Stimulated activated naive CD8-positive, alpha-beta T cell treated with anti-CD3 and anti-CD28 coated beads, Interleukin-15, Interleukin-2, amounts not matched to agents 100 ng/mL and 50 ng/mL, for 24 hours (primary cell): Measurements from ENCODE around the gene SIN3B.
A peak's percentile ranks its signal among the peaks of the same experiment; 100 is the strongest.
"Not testable (repeated sequence)": the region's sequence is repeated elsewhere in the genome, so short reads cannot be mapped to it uniquely, and the experiment has no call there.

Source experiments
- H3K27ac Mint-ChIP-seq: one replicate; pipeline ENCODE4 v1.8.0; 2021; ENCODE audit warnings: mild to moderate bottlenecking, mixed read lengths
- H3K27me3 Mint-ChIP-seq: one replicate; pipeline ENCODE4 v1.8.0; 2021; ENCODE audit warnings: mixed read lengths
- H3K36me3 Mint-ChIP-seq: one replicate; pipeline ENCODE4 v1.8.0; 2021; ENCODE audit warnings: low read depth, mixed read lengths
- H3K4me1 Mint-ChIP-seq: one replicate; pipeline ENCODE4 v1.8.0; 2021; ENCODE audit warnings: low read depth, mixed read lengths
- H3K4me3 Mint-ChIP-seq: one replicate; pipeline ENCODE4 v1.8.0; 2021; ENCODE audit warnings: mild to moderate bottlenecking, mixed read lengths
- H3K9me3 Mint-ChIP-seq: one replicate; pipeline ENCODE4 v1.8.0; 2021; ENCODE audit warnings: mixed read lengths

Gene SIN3B

DNA sequence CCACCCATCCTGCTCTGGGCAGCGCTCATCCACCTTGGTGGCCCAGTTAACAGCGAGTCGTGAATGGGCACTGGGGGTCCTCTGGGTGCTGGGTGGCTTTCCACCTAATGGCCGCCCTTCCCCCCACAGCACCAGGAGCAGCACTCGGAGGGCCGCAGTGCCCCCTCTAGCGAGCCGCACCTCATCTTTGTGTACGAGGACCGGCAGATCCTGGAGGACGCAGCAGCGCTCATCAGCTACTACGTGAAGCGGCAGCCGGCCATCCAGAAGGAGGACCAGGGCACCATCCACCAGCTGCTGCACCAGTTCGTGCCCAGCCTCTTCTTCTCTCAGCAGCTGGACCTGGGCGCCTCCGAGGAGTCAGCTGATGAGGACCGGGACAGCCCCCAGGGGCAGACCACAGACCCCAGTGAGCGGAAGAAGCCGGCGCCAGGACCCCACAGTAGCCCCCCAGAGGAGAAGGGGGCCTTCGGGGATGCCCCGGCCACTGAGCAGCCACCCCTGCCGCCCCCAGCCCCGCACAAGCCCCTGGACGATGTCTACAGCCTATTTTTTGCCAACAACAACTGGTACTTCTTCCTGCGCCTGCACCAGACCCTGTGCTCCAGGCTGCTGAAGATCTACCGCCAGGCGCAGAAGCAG lies 40.3 kb downstream of the SIN3B start:
- H3K9me3 Mint-ChIP-seq, result peaks cover 1% of the 10 kb centered on the region

DNA sequence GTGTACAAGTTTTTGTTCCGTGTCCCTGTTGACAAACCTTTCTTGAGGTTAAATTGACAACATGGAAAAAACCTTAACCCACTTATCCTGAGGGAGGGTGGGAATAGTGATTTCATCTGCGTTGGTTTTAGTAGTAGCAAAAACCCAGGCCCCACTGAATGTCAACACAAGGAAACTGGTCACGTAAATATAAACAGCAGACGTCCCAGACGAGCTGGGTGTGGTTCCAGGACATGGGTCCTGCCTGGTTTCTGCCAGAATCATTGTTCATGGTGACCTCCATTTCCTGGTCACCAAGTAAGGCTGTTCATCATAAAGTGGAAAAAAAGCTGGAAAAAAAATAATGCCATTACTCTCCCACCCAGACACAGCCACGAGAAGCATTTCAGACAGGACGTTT lies 42.7 kb downstream of the SIN3B start:
- peaks cover 6% of the 10 kb centered on the region for H3K9me3 Mint-ChIP-seq
- no peaks in the 10 kb centered on the region for H3K27me3 Mint-ChIP-seq
- no peak overlapping the region for H3K4me3 Mint-ChIP-seq
- peaks cover 33% of the 10 kb centered on the region for H3K36me3 Mint-ChIP-seq
- H3K4me1 Mint-ChIP-seq, result peaks cover 14% of the 10 kb centered on the region
- H3K27ac Mint-ChIP-seq, result no peak overlapping the region

More for the DNA sequence above, 40.3 kb downstream of the SIN3B start:
- peaks cover 34% of the 10 kb centered on the region for H3K36me3 Mint-ChIP-seq
- no peak overlapping the region for H3K4me3 Mint-ChIP-seq
- no peaks in the 10 kb centered on the region for H3K27me3 Mint-ChIP-seq
- H3K27ac Mint-ChIP-seq, result no peak overlapping the region
- H3K4me1 Mint-ChIP-seq, result peaks cover 9% of the 10 kb centered on the region

DNA sequence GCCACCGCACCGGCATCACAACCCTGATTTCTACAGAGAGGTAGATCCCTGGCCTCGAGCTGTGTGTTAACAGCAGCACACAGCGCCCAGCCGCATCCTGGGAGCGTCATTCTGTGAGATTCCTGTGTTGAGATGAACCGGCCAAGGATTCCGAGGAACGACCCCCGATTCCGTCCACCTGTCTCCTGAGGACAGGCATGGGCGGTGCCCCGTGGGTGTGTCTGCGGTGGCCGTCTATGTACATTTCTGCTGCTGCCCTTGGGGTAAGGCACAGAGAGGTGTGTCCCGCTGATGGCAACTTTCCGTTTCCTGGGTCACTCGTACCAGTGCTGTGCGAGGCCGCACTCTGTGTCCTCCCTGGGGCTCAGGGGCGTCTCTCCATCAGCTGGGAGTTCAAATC lies 43.5 kb downstream of the SIN3B start:
- Mint-ChIP-seq H3K4me3 (no peak overlapping the region), H3K9me3 (peaks cover 6% of the 10 kb centered on the region), H3K27me3 (no peaks in the 10 kb centered on the region), H3K36me3 (peaks cover 36% of the 10 kb centered on the region), H3K4me1 (peaks cover 14% of the 10 kb centered on the region), H3K27ac (no peak overlapping the region)

DNA sequence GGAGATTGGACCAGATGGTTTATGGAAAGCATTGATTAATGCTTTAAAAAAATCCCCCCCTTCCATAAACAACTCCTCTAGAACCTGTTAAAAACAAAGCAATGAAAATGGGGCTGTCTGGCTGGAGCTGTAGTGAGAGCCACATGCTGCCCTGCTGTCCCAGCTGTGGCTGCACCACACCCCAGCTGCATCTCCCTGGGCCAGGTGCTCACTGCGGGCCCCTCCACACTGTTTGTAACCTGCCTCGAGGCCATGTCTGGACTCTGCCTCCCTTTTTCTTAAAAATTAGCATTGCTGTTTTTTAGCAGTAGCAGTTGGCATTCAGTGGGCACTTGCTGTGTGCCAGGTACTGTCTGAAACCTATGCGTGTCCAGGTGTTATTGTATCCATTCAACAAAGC lies 44.4 kb downstream of the SIN3B start:
- H3K4me1 Mint-ChIP-seq, result peaks cover 14% of the 10 kb centered on the region

DNA sequence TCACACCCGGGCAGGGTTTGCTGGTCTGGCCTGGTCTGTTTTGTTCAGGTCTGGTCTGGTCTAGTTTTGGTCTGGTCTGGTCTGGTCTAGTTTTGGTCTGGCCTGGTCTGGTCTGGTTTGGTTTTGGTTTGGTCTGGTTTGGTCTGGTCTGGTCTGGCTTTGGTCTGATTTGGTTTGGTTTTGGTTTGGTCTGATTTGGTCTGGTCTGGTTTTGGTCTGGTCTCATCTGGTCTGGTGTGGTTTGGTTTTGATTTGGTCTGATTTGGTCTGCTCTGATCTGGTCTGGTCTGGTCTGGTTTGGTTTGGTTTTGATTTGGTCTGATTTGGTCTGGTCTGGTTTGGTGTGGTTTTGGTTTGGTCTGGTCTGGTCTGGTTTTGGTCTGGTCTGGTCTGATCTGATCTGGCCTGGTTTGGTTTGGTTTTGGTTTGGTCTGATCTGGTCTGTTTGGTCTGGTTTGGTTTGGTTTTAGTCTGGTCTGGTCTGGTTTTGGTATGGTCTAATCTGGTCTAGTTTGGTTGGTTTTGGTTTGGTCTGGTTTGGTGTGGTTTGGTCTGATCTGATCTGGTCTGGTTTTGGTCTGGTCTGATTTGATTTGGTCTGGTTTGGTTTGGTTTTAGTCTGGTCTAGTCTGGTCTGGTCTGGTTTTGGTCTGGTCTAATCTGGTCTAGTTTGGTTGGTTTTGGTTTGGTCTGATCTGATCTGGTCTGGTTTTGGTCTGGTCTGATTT lies 45.2 kb downstream of the SIN3B start:
- no peak overlapping the region for H3K4me3 Mint-ChIP-seq

More for the DNA sequence above, 44.4 kb downstream of the SIN3B start:
- Mint-ChIP-seq H3K4me3 (no peak overlapping the region), H3K9me3 (peaks cover 6% of the 10 kb centered on the region), H3K27ac (peak overlapping the region; percentile 74), H3K27me3 (no peaks in the 10 kb centered on the region), H3K36me3 (peaks cover 32% of the 10 kb centered on the region)

DNA sequence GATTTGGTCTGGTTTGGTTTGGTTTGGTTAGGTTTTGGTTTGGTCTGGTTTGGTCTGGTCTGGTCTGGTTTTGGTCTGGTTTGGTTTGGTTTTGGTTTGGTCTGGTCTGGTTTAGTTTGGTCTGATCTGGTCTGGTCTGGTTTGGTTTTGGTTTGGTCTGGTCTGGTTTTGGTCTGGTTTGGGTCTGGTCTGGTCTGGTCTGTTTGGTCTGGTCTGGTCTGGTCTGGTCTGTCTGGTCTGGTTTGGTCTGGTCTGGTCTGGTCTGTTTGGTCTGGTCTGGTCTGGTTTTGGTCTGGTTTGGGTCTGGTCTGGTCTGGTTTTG lies 45.7 kb downstream of the SIN3B start:
- peak overlapping the region; percentile 74 for H3K27ac Mint-ChIP-seq
- H3K4me3 Mint-ChIP-seq, H3K9me3 Mint-ChIP-seq, H3K27me3 Mint-ChIP-seq: not testable (repeated sequence)
- H3K36me3 Mint-ChIP-seq, result peaks cover 40% of the 10 kb centered on the region
- H3K4me1 Mint-ChIP-seq, result peaks cover 14% of the 10 kb centered on the region

More for the DNA sequence above, 45.2 kb downstream of the SIN3B start:
- Mint-ChIP-seq H3K27me3 (no peaks in the 10 kb centered on the region), H3K9me3 (peaks cover 6% of the 10 kb centered on the region), H3K4me1 (peaks cover 14% of the 10 kb centered on the region), H3K27ac (peak overlapping the region; percentile 74), H3K36me3 (peaks cover 38% of the 10 kb centered on the region)

DNA sequence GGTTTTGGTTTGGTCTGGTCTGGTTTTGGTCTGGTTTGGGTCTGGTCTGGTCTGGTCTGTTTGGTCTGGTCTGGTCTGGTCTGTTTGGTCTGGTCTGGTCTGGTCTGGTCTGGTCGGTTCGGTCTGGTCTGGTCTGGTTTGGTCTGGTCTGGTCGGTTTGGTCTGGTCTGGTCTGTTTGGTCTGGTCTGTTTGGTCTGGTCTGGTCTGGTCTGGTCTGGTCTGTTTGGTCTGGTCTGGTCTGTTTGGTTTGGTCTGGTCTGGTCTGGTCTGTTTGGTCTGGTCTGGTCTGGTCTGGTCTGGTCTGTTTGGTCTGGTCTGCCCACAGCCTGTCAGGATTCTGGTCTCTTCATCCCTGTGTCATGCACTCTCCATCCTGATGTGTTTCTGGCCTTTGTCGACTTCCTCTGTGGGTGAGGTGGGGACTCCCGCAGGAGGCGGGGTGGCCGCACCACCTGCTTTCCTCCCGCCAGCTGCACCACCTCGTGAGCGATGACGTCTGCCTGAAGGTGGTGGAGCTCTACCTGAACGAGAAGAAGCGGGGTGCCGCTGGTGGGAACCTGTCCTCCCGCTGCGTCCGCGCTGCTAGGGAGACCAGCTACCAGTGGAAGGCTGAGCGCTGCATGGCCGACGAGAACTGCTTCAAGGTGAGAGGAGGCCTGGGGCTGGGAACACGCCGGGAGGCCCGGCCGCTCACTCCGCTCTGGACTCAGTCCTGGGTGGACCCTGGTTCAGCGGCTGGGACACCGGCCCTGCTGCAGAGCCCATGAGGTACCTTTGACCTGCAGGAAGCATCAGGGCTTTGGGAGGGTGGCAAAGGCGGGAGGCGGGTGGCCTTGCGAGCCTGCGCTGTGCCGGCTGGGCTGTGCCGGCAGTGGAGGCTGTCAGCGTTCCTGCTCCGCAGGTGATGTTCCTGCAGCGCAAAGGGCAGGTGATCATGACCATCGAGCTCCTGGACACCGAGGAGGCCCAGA lies 46.7 kb downstream of the SIN3B start:
- Mint-ChIP-seq H3K27me3 (no peaks in the 10 kb centered on the region), H3K36me3 (peaks cover 49% of the 10 kb centered on the region), H3K4me1 (peaks cover 14% of the 10 kb centered on the region), H3K9me3 (peaks cover 10% of the 10 kb centered on the region), H3K4me3 (no peak overlapping the region), H3K27ac (no peak overlapping the region)

DNA sequence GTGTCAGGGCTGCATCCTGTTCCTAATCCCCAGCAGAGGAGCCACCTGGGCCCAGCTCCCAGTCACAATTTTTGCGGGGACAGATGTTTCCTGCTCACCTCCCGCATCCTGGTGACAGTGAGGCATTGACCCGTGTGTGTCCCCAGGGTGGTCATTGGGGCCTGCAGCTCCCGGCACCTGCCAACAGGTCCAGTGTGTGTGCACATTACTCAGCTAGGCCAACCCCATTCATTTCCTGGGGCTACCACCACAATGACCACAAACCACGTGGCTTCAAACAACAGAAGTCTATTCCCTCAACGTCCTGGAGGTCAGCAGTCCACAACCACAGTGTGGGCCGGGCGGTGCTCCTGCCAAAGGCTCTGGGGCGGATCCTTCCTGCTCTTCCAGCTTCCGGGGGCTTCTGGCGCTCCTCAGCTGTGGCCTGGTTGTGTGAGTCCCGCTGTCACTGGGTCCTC lies 47.7 kb downstream of the SIN3B start:
- Mint-ChIP-seq H3K4me1 (peaks cover 14% of the 10 kb centered on the region), H3K36me3 (peaks cover 44% of the 10 kb centered on the region), H3K27me3 (no peaks in the 10 kb centered on the region), H3K27ac (no peak overlapping the region), H3K4me3 (no peak overlapping the region), H3K9me3 (peaks cover 10% of the 10 kb centered on the region)

DNA sequence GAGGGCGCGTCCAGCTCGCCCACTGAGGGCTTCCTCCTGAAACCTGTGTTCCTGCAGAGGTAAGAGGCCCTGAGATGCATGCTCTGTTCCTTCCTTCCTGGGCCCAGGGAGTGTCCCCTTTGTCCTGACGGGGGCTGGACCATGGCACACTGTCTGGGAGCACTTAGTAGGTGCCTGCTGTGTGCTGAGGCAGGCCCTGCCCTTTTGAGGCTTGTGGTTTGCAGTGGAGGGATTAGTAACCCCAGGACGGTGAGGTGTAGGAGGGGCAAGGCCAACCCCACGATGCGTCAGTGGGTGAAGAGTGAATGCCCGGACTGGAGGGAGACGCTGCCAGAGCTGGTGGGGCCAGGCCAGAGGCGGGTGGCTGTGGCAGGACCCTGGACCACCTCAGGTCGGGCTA lies 48.4 kb downstream of the SIN3B start:
- Mint-ChIP-seq H3K4me1 (peaks cover 14% of the 10 kb centered on the region), H3K9me3 (peaks cover 17% of the 10 kb centered on the region), H3K36me3 (peaks cover 49% of the 10 kb centered on the region), H3K27ac (no peak overlapping the region), H3K27me3 (no peaks in the 10 kb centered on the region), H3K4me3 (no peak overlapping the region)

DNA sequence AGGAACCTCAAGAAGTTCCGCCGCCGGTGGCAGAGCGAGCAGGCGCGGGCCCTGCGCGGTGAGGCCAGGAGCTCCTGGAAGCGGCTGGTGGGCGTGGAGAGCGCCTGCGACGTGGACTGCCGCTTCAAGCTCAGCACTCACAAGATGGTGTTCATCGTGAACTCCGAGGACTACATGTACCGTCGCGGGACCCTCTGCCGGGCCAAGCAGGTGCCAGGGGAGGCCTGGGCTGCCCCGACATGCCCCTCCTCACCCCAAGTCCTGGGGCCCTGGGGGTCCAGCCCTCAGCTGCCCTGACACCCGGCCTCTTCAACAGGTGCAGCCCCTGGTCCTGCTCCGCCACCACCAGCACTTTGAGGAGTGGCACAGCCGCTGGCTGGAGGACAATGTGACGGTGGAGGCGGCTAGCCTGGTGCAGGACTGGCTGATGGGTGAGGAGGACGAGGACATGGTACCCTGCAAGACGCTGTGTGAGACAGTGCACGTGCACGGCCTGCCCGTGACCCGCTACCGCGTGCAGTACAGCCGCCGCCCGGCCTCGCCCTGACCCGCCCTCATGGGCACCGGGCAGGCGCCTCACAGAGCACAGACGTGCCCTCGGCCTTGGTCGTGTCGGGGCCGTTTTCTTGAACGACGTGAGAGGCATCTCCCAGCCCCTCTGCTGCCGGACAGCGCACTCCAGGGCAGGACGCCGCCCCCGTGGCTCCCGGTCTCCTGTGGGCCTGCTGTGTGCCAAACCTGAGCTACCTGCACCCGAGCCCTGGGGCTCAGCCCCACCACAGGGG lies 49.2 kb downstream of the SIN3B start:
- peaks cover 14% of the 10 kb centered on the region for H3K4me1 Mint-ChIP-seq
- H3K27ac Mint-ChIP-seq, result no peak overlapping the region
- peaks cover 50% of the 10 kb centered on the region for H3K36me3 Mint-ChIP-seq
- H3K9me3 Mint-ChIP-seq, result peaks cover 21% of the 10 kb centered on the region
- no peaks in the 10 kb centered on the region for H3K27me3 Mint-ChIP-seq
- no peak overlapping the region for H3K4me3 Mint-ChIP-seq

DNA sequence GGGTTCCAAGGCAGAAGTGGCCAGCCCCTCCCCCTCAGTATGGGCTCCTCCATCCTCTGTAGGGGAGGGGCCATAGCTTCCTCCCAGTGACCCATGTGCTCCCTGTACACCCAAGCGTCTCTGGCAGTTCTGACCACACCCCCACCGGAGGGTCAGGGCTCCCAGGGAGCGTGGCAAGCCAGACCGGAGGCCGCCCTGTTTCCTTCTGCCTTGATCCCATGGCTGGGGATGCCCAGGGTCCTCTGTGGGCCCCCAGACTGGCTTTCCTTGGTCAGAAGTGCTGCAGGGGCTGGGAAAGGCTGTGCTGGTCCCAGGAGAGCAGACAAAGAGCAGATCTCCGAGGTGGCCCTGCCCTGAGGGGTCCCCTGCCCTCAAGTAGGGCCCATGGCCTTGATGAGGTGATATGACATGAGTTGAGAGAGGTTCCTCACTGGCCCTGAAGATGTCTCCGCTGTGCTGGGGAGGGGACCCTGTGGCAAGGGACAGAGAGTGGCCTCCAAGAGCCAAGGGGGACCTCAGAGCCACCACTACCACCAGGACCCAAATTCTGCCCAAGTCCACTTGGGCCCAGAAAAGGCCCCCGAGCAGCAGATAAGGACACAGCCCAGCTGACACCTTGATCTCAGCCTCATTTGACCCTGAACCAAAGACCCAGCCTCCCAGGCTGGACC lies 51.8 kb downstream of the SIN3B start:
- H3K27me3 Mint-ChIP-seq, result no peaks in the 10 kb centered on the region
- H3K36me3 Mint-ChIP-seq, result peaks cover 35% of the 10 kb centered on the region
- H3K4me1 Mint-ChIP-seq, result no peaks in the 10 kb centered on the region
- H3K9me3 Mint-ChIP-seq, result peaks cover 16% of the 10 kb centered on the region
- no peak overlapping the region for H3K4me3 Mint-ChIP-seq
- H3K27ac Mint-ChIP-seq, result no peak overlapping the region

DNA sequence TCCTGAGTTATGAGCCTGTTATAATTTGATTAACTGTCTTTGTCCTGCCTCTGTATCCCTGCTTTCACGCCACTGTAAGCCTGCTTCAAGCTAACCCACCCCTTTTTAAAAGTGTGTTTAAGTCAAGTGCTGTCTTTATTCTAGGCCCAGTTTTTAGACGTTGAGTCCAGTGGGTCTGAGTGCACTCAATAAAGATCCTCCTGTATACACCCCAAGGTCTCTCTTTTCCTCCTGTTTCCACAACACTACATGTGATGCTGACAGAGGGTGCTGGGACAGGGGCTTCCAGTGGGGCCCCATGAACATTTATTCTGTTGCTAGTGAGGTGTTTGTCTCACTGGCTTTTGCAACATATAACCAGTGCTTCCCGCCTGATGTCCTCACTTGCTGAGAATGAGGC lies 52.9 kb downstream of the SIN3B start:
- no peaks in the 10 kb centered on the region for H3K4me1 Mint-ChIP-seq
- H3K27ac Mint-ChIP-seq, result no peak overlapping the region
- H3K4me3 Mint-ChIP-seq, result no peak overlapping the region
- no peaks in the 10 kb centered on the region for H3K27me3 Mint-ChIP-seq
- H3K36me3 Mint-ChIP-seq, result peaks cover 30% of the 10 kb centered on the region
- peaks cover 16% of the 10 kb centered on the region for H3K9me3 Mint-ChIP-seq

DNA sequence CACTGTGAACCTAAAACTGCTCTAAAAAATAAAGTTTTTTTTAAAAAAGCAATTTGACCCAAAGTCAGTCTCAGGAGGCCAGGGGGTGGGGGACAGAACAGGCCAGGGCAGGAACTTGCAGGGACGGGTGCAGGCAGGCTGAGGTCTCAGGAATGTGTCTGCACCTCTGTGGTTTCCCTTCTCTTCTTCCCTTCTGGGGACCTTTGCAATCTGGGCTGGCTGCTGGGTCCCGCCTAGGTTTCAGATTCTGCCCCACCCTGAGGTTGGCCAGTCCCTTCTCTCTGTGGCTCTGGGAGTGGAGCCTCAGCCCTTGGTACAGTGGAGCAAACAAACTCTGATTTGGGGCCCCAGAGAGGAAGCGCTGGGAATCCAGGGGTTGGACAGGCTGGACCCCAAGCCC lies 54.3 kb downstream of the SIN3B start:
- peaks cover 30% of the 10 kb centered on the region for H3K36me3 Mint-ChIP-seq
- peaks cover 16% of the 10 kb centered on the region for H3K9me3 Mint-ChIP-seq
- H3K4me3 Mint-ChIP-seq, result no peak overlapping the region
- H3K4me1 Mint-ChIP-seq, result peaks cover 2% of the 10 kb centered on the region
- no peak overlapping the region for H3K27ac Mint-ChIP-seq
- H3K27me3 Mint-ChIP-seq, result no peaks in the 10 kb centered on the region

DNA sequence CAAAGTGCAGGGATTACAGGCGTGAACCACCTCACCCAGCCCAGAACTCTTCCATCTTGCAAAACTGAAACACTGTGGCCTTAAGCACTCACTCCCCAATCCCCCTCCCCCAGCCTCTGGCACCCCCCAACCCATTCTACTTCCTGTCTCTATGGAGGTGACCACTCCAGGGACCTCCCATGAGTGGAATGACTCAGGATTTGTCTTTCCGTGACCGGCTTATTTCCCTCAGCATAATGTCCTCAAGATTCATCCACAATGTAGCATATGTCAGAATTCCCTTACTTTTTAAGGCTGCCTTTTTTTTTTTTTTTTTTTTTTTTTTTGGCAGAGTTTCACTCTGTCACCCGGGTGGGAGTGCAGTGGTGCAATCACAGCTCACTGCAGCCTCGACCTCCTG lies 56.0 kb downstream of the SIN3B start:
- Mint-ChIP-seq H3K27ac (no peak overlapping the region), H3K9me3 (peaks cover 14% of the 10 kb centered on the region), H3K36me3 (peaks cover 20% of the 10 kb centered on the region), H3K4me1 (peaks cover 9% of the 10 kb centered on the region), H3K4me3 (no peak overlapping the region), H3K27me3 (no peaks in the 10 kb centered on the region)
